SK-MEL-5 (cell line): ENCODE results near the gene KLHL15. TPM values are rescaled to one million over a fixed set of nuclear protein-coding genes. Genes with fewer than 3 reads are reported as not detected.

Source experiments
- DNase-seq: peaks from one replicate; pipeline ENCODE4 v3.0.0-alpha.2; 2016; ENCODE audit warnings: low read depth, low spot score
- in situ Hi-C: cut with HindIII; loops from 2 replicates; pipeline ENCODE4 v1.10.0; 2016; ENCODE audit warnings: low sequenced_read_pairs, high pct_unique_total_duplicates, low pct_unique_long_range_greater_than_20kb
- total RNA-seq: library from RNA; depleted of rRNA; stranded (reverse); fragments of >200 nt; shearing (Covaris generic); gene quantifications from 2 replicates; pipeline ENCODE4 v1.2.3, GENCODE V29; 2014

Gene KLHL15
- total RNA-seq, 1 experiment from 2014 or later: 12.4 TPM

- in situ Hi-C loops: no loop called here
Measured at GRCh38 chrX:24023972-24024669, 2.9 kb downstream of the KLHL15 start.

GRCh38 chrX:24023544-24023943, 3.4 kb downstream of the KLHL15 start:
- DNase-seq: no peak
- in situ Hi-C loops: no loop called here

More at GRCh38 chrX:24023972-24024669, 2.9 kb downstream of the KLHL15 start:
- DNase-seq: peak; percentile 5

GRCh38 chrX:24020306-24020876, 6.6 kb downstream of the KLHL15 start:
- in situ Hi-C loops: no loop called here
- DNase-seq: no peak

GRCh38 chrX:24019448-24019847, 7.5 kb downstream of the KLHL15 start:
- in situ Hi-C loops: no loop called here
- DNase-seq: no peak

DNA sequence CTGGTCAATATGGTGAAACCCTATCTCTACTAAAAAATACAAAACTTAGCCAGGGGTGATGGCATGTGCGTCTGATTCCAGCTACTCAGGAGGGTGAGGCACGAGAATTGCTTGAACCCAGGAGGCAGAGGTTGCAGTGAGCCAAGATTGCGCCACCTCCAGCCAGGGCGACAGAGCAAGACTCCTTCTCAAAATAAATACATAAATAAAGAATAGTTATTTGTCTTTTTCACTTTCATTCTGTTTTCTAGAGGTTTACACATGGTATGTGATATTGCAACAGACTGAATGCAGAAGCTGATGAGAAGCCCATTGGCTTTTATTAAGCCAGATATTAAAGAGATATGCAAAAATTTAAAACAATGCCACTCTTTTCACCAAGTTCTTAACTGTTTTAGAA, 8.2 kb downstream of the KLHL15 start:
- in situ Hi-C loops: no loop called here
- no peak for DNase-seq

DNA sequence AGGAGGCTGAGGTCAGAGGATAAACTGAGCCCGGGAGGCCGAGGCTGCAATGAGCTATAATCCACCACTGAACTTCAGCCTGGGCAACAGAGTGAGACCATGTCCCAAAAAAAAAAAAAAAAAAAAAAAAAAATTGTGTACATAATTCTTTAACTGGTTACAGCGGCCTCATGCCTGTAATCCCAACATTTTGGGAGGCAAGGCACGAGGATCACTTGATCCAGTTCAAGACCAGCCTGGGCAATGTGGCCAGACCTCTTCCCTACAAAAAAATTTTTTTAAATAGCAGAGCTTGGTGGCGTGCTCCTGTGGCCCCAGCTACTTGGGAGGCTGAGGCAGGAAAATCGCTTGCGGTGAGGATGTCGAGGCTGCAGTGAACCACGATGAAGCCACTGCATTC, 9.3 kb downstream of the KLHL15 start:
- DNase-seq: no peak
- in situ Hi-C loops: no loop called here

- in situ Hi-C loops: no loop called here
- DNase-seq: no peak
Measured at GRCh38 chrX:24014388-24015018, 12.5 kb downstream of the KLHL15 start.

DNA sequence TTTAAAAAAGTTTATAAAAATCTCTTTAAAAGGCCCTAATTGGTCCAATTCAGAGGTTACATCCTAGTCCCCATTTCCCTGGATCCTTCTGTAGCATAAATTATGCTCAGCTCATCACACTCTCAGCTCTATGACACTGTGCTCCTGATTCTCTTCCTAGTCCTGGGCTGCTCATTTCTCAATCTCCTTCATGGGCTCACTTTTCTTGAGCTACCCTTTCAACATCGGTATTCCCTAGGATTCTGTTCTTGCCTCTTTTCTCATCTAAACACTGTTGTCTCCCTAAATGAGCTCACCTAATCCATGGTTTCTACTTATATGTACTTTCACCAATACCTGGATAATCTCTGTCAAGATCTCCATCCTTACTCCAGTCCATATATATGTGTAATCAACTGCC, 14.7 kb downstream of the KLHL15 start:
- DNase-seq: no peak
- in situ Hi-C loops: no loop called here

- in situ Hi-C loops: no loop called here
Measured at GRCh38 chrX:24005867-24006266, 21.1 kb downstream of the KLHL15 start.

GRCh38 chrX:24005028-24005427, 22.0 kb downstream of the KLHL15 start:
- in situ Hi-C loops: no loop called here
- DNase-seq: no peak

More at GRCh38 chrX:24005867-24006266, 21.1 kb downstream of the KLHL15 start:
- DNase-seq: no peak

GRCh38 chrX:24002792-24003191, 24.2 kb downstream of the KLHL15 start:
- DNase-seq: no peak
- in situ Hi-C loops: no loop called here

- in situ Hi-C loops: no loop called here
- DNase-seq: no peak
Measured at GRCh38 chrX:24002167-24002566, 24.8 kb downstream of the KLHL15 start.

- no peak for DNase-seq
- in situ Hi-C loops: no loop called here
Measured at GRCh38 chrX:23999671-24000070, 27.3 kb downstream of the KLHL15 start.

DNA sequence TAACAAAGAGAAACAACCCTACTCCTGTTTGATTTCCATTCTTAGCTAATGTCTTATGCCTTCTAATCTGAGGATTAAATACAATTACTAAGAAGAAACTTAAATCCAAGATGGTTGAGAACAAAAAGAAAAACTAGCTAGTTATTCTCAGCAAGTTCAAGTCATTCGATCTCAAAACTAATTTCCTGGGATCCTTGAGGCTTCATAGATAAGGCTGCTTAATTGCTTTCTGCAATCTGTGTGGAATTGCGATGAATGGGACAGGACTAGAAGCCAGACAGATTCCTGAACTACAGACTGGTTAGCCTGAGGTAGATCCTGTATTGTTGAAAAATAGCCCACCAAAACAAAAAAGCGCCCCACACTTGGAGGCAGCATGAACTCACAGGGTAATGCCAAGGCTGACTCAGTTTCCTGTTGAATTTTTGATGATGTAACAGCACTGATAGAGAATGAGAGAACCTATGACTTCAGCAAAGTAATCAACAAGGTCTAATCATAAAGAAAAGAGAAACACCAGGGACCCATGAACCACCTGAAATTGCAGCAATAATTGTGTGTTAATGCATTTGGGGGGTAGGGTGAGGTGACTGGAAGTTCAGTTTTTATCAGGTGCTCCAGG, 33.9 kb downstream of the KLHL15 start:
- DNase-seq: no peak
- in situ Hi-C loops: no loop called here

DNA sequence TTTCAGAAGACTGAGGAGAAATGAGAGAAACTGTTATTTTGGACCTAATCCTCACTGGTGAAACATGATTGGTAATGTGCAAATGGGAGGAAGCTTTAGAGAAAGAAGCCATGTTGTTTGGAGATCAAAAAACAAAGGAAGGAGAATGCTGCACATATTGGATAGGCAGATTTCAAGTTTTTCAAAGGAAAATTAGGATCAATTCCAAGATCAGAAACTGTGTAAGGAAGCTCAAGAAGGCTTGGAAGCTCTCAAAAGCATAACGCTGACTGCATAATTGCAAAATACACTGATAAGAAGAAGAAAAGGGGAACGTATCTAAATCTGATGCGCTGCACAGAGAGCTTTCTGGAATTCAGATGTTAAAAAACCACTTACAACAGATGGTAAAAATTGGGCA, 34.6 kb downstream of the KLHL15 start:
- in situ Hi-C loops: no loop called here
- no peak for DNase-seq

DNA sequence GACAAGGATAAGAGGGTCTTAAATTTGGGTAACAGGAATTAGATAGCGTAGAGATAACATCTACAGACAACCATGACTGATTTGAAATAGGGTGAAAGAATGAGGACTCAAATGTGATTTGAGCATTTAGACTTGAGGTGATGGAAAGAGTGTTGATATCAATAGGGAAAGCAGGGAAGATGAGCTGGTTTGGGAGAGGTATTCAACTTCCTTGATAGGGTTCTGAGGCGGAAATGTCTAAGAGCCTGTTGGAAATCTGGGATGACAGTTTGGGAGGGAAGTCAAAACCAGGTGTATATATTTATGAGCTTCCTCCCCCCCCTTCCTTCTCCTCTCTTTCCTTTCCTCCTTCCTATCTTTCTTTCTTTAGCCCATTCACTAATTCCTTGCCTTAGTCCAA, 36.5 kb downstream of the KLHL15 start:
- DNase-seq: no peak
- in situ Hi-C loops: no loop called here

- no peak for DNase-seq
- in situ Hi-C loops: no loop called here
Measured at GRCh38 chrX:23989689-23990088, 37.3 kb downstream of the KLHL15 start.

- in situ Hi-C loops: no loop called here
- no peak for DNase-seq
Measured at GRCh38 chrX:23982891-23983290, 44.1 kb downstream of the KLHL15 start.

- DNase-seq: no peak
- in situ Hi-C loops: no loop called here
Measured at GRCh38 chrX:23981711-23982110, 45.3 kb downstream of the KLHL15 start.
